ENCODE data around the gene RFXANK. TPM values are rescaled to one million over a fixed set of nuclear protein-coding genes. Genes with fewer than 3 reads are reported as not detected.

The RFXANK gene
- total and polyA plus RNA-seq, 9 of the 15 experiments (the other 6 are each of a cell fraction or from before 2014, with no cell fraction given): 68.6 to 181 (median 150) TPM

GRCh38 chr19:19238126-19238894, 46.3 kb downstream of the RFXANK start:
- DNase-seq (ENCODE audit: extremely low read depth in 1 of 4, low spot score in 3 of 4) (no peak), FAIRE-seq (no peak), ATAC-seq (no peak)
- intact Hi-C loops (cut with micrococcal nuclease): no loop called here
- H3K4me3 ChIP-seq: no peak overlapping the region
- no peak overlapping the region for H3K27ac ChIP-seq (ENCODE audit: extremely low read depth, low read depth, low read length)
- TF ChIP-seq THRAP3 (IDR thresholded peaks at IDR 0.05; ENCODE audit: borderline replicate concordance) (no peak), HEY1 (CRISPR knock-in tag; IDR thresholded peaks at IDR 0.05; ENCODE audit: borderline replicate concordance) (no peak), RBM25 (IDR thresholded peaks at IDR 0.05; ENCODE audit: low read depth, low read length, severe bottlenecking) (peak; percentile 38), ZNF24 (IDR thresholded peaks at IDR 0.05) (peak; percentile 91), ZNF79 (CRISPR knock-in tag; IDR thresholded peaks at IDR 0.05; ENCODE audit: low read depth) (peak; percentile 93)
- no peaks in the 10 kb centered on the region for H3K79me2 ChIP-seq (ENCODE audit: control insufficient read depth, insufficient read depth, low read length)
- ChIA-PET POLR2A (no interaction called here), CTCF (ENCODE audit: low intra/inter-chr PET ratio) (no interaction called here)
- H3K36me3 ChIP-seq (ENCODE audit: control insufficient read depth, insufficient read depth, low read length): no peaks in the 10 kb centered on the region
- H3K27me3 ChIP-seq (ENCODE audit: control insufficient read depth in 2 of 2, insufficient read depth in 2 of 2, low read length in 2 of 2): peaks cover 2 to 7% of the 10 kb centered on the region in 2 experiments; a peak in 3 of 5 replicates
- no peaks in the 10 kb centered on the region for H4K20me1 ChIP-seq (replicated peaks; ENCODE audit: control insufficient read depth, insufficient read depth, low read length)
- no peak overlapping the region for H2AFZ ChIP-seq (ENCODE audit: low read depth, low read length)
- no peak overlapping the region for H3K9ac ChIP-seq (ENCODE audit: insufficient read depth in 1 of 2, low read depth in 2 of 2, low read length in 2 of 2)
- H3K4me1 ChIP-seq (replicated peaks in 1 of 2; ENCODE audit: control insufficient read depth in 2 of 2, insufficient read depth in 2 of 2, low read length in 2 of 2): peaks cover 0 to 4% of the 10 kb centered on the region in 2 experiments; a peak in 2 of 5 replicates
- 41% methylated on average over 15 of the region's 18 CpGs for WGBS (ENCODE audit: insufficient coverage, low coverage, missing lambda C conversion rate)
- peaks cover 10% of the 10 kb centered on the region for H3K9me3 ChIP-seq (replicated peaks; ENCODE audit: control insufficient read depth, insufficient read depth, low read depth, low read length)
- BruUV-seq (replicated peaks): no TSS peak
- H3K4me2 ChIP-seq (ENCODE audit: insufficient read depth, low read length): no peak overlapping the region
- no peaks in the 10 kb centered on the region for H3K9me1 ChIP-seq (ENCODE audit: control insufficient read depth, insufficient read depth, low read length)
- in situ Hi-C loops (cut with MboI): no loop called here

GRCh38 chr19:19239675-19240074, 47.6 kb downstream of the RFXANK start:
- FAIRE-seq: no peak
- no peak for TF ChIP-seq GTF2A2 (tag; IDR thresholded peaks at IDR 0.05)
- no peak for TF ChIP-seq MCM3 (IDR thresholded peaks at IDR 0.05)
- no peak for TF ChIP-seq TRIM28 (IDR thresholded peaks at IDR 0.05)
- peak; percentile 91 for TF ChIP-seq ZNF263 (CRISPR knock-in tag; IDR thresholded peaks at IDR 0.05; ENCODE audit: borderline replicate concordance)
- TF ChIP-seq PKNOX1 (IDR thresholded peaks at IDR 0.05): peak; percentile 39; the same call in 1 of the 2 replicates
- no peak for TF ChIP-seq NRF1 (conservative IDR thresholded peaks at IDR 0.05 in 1 of 2, IDR thresholded peaks at IDR 0.05 in 1 of 2)
- TF ChIP-seq RNF219 (CRISPR knock-in tag; IDR thresholded peaks at IDR 0.05): no peak
- BruUV-seq (replicated peaks): no TSS peak
- H3K4me3 ChIP-seq: no peak overlapping the region
- H3K36me3 ChIP-seq (ENCODE audit: control insufficient read depth, insufficient read depth, low read length): no peaks in the 10 kb centered on the region
- ChIA-PET POLR2A (no interaction called here), CTCF (ENCODE audit: low intra/inter-chr PET ratio) (no interaction called here)
- ATAC-seq: no peak
- no peak overlapping the region for H3K9ac ChIP-seq (ENCODE audit: insufficient read depth in 1 of 2, low read depth in 2 of 2, low read length in 2 of 2)
- no peak overlapping the region for H3K27ac ChIP-seq (ENCODE audit: extremely low read depth, low read depth, low read length)
- H3K27me3 ChIP-seq (ENCODE audit: control insufficient read depth in 2 of 2, insufficient read depth in 2 of 2, low read length in 2 of 2): peaks cover 6 to 13% of the 10 kb centered on the region in 2 experiments; a peak in 3 of 5 replicates
- H3K4me1 ChIP-seq (replicated peaks in 1 of 2; ENCODE audit: control insufficient read depth in 2 of 2, insufficient read depth in 2 of 2, low read length in 2 of 2): peaks cover 0 to 4% of the 10 kb centered on the region in 2 experiments; a peak in 2 of 5 replicates
- in situ Hi-C loops (cut with MboI): no loop called here
- H3K9me3 ChIP-seq (replicated peaks; ENCODE audit: control insufficient read depth, insufficient read depth, low read depth, low read length): peaks cover 1% of the 10 kb centered on the region
- no peaks in the 10 kb centered on the region for H3K79me2 ChIP-seq (ENCODE audit: control insufficient read depth, insufficient read depth, low read length)
- no peak for DNase-seq (ENCODE audit: extremely low read depth in 1 of 4, low spot score in 3 of 4)
- no peaks in the 10 kb centered on the region for H3K9me1 ChIP-seq (ENCODE audit: control insufficient read depth, insufficient read depth, low read length)
- H2AFZ ChIP-seq (ENCODE audit: low read depth, low read length): no peak overlapping the region
- no peak overlapping the region for H3K4me2 ChIP-seq (ENCODE audit: insufficient read depth, low read length)
- no peaks in the 10 kb centered on the region for H4K20me1 ChIP-seq (replicated peaks; ENCODE audit: control insufficient read depth, insufficient read depth, low read length)
- intact Hi-C loops (cut with micrococcal nuclease): no loop called here

Data from K562 (cell line).